HepG2 (cell line): Measurements from ENCODE around the gene TLDC2. TPM values are rescaled to one million over a fixed set of nuclear protein-coding genes. Genes with fewer than 3 reads are reported as not detected.

Experiments
- ATAC-seq: fragments of 200-7000 bp; cut with Tn5 transposase; 3 replicates; pipeline ENCODE4 v1.9.1; 2020; ENCODE audit warnings: mild to moderate bottlenecking, moderate library complexity
- BruUV-seq: library from RNA; stranded (reverse); fragments of 400-500 nt; replicated peaks from 2 replicates; lab custom pipeline; 2021; lab: Mats Ljungman, UMichigan
- CTCF ChIA-PET: fragments of 300-600 bp; formaldehyde crosslinking; extraction: SDS; loops from one replicate; lab custom pipeline; 2021; ENCODE audit warnings: low total read pairs, inconsistent platforms, low intra/inter-chr PET ratio; lab: Yijun Ruan, JAX
- POLR2A ChIA-PET: fragments of 350-600 bp; sonication (Branson Sonifier 250); formaldehyde crosslinking; loops from one replicate; lab custom pipeline; 2020; ENCODE audit warnings: antibody characterized with exemption, inconsistent platforms; lab: Yijun Ruan, JAX
- DNase-seq: peaks from one replicate; pipeline ENCODE4 v3.0.0-alpha.2; 2015; ENCODE audit warnings: low spot score
- FAIRE-seq: peaks from 3 replicates; lab custom pipeline; 2011; peaks lifted over from hg19 to GRCh38; lab: Jason Lieb, UNC
- H2AFZ ChIP-seq: one replicate; pipeline ENCODE4 v1.6.1; 2011; ENCODE audit warnings: low read length, inconsistent platforms
- H3K27ac ChIP-seq: fragments of 300-600 bp; 3 replicates; pipeline ENCODE4 v1.8.0; 2011; ENCODE audit warnings: mixed run types, mild to moderate bottlenecking, mixed read lengths, low read length, inconsistent platforms; ENCODE audit not compliant: insufficient read depth; ENCODE audit errors: extremely low read length
- H3K27me3 ChIP-seq, 2 experiments: fragments of 200-600 bp in 1 of 2; 2 replicates in 1 of 2; 3 replicates in 1 of 2; pipeline versions ENCODE4 v1.6.0 to v1.8.0; 2011; ENCODE audit warnings: low read length in 2 of 2, mild to moderate bottlenecking in 2 of 2, moderate library complexity in 2 of 2, inconsistent platforms in 1 of 2; ENCODE audit not compliant: insufficient read depth in 2 of 2, control insufficient read depth in 1 of 2
- H3K36me3 ChIP-seq, 2 experiments: fragments of 200-600 bp in 1 of 2; replicated peaks in 1 of 2; 2 replicates in 1 of 2; 3 replicates in 1 of 2; pipeline versions ENCODE4 v1.5.1 to v1.8.0; 2011; ENCODE audit warnings: low read length in 2 of 2, inconsistent platforms in 1 of 2; ENCODE audit not compliant: insufficient read depth in 2 of 2, control insufficient read depth in 1 of 2
- H3K4me1 ChIP-seq: 2 replicates; pipeline ENCODE4 v1.5.1; 2012; ENCODE audit warnings: low read length, inconsistent platforms; ENCODE audit not compliant: insufficient read depth
- H3K4me2 ChIP-seq: 2 replicates; pipeline ENCODE4 v1.6.0; 2011; ENCODE audit warnings: low read depth, low read length, inconsistent platforms
- H3K4me3 ChIP-seq, 3 experiments: fragments of 200-600 bp in 1 of 3; sonication (generic), shearing (Covaris generic) in 1 of 3; replicated peaks in 1 of 3; 2 replicates each; pipeline ENCODE4 v1.5.1; 2011 to 2016; ENCODE audit warnings: low read length in 3 of 3, inconsistent platforms in 2 of 3, low read depth in 2 of 3, mild to moderate bottlenecking in 2 of 3, control low read depth in 1 of 3, mixed read lengths in 1 of 3; ENCODE audit not compliant: insufficient read depth in 1 of 3
- H3K79me2 ChIP-seq: one replicate; pipeline ENCODE4 v1.6.1; 2011; ENCODE audit warnings: low read length, inconsistent platforms; ENCODE audit not compliant: insufficient read depth
- H3K9ac ChIP-seq: 2 replicates; pipeline ENCODE4 v1.6.0; 2011; ENCODE audit warnings: mild to moderate bottlenecking, low read depth, low read length, inconsistent platforms; ENCODE audit not compliant: insufficient read depth
- H3K9me3 ChIP-seq: 2 replicates; pipeline ENCODE4 v1.5.1; 2012; ENCODE audit warnings: mild to moderate bottlenecking, low read length
- H4K20me1 ChIP-seq: 2 replicates; pipeline ENCODE4 v1.6.0; 2011; ENCODE audit warnings: inconsistent platforms, mild to moderate bottlenecking, low read length, moderate library complexity; ENCODE audit not compliant: insufficient read depth
- CHCHD3 ChIP-seq: sonication (generic); formaldehyde crosslinking; IDR thresholded peaks from 2 replicates; pipeline ENCODE4 v1.8.0; 2022; ENCODE audit warnings: mild to moderate bottlenecking, missing genetic modification reagents, moderate library complexity
- GMEB2 ChIP-seq: IDR thresholded peaks from 2 replicates; pipeline ENCODE4 v1.6.1; 2016; ENCODE audit warnings: missing biosample characterization, missing genetic modification reagents, low read depth
- PATZ1 ChIP-seq: sonication (generic); formaldehyde crosslinking; IDR thresholded peaks from 2 replicates; pipeline ENCODE4 v1.4.0; 2020; ENCODE audit warnings: missing genetic modification reagents
- SMARCE1 ChIP-seq: fragments of 450-650 bp; IDR thresholded peaks from 2 replicates; pipeline ENCODE4 v1.6.1; 2017; ENCODE audit warnings: borderline replicate concordance
- TOPORS ChIP-seq: sonication (generic); formaldehyde crosslinking; IDR thresholded peaks from 2 replicates; pipeline ENCODE4 v1.8.0; 2023; ENCODE audit warnings: mild to moderate bottlenecking, missing genetic modification reagents
- ZBTB14 ChIP-seq: sonication (generic); formaldehyde crosslinking; IDR thresholded peaks from 2 replicates; pipeline ENCODE4 v1.4.0; 2020; ENCODE audit warnings: missing genetic modification reagents
- WGBS: methylation state at CpG from one replicate; pipeline ENCODE4 v1.1.6; 2017; ENCODE audit warnings: low lambda C conversion rate; 5-methylcytosine and 5-hydroxymethylcytosine counted together
- in situ Hi-C: cut with HindIII; loops from 2 replicates; pipeline ENCODE4 v1.10.0; 2017; ENCODE audit warnings: low pct_unique_long_range_greater_than_20kb; ENCODE audit not compliant: extremely low pct_ligation_motif_present
- intact Hi-C: fragments of 100-400 bp; cut with micrococcal nuclease; formaldehyde crosslinking; loops from one replicate; pipeline ENCODE4 v1.10.0; 2022; ENCODE audit not compliant: unreplicated experiment
- polyA plus RNA-seq, 8 experiments: library from polyadenylated mRNA; depleted of rRNA in 3 of 8; stranded (reverse) in 7 of 8; unstranded in 1 of 8; fragments of >200 nt; fragmentation: Illumina TruSeq in 4 of 8; extraction: Trizol in 4 of 8; gene quantifications; 2 replicates each; pipeline versions ENCODE4 v1.2.1 to v1.2.3, GENCODE V29; 2011 to 2016; ENCODE audit warnings: low read depth in 4 of 8, missing spikeins in 1 of 8, mixed read lengths in 1 of 8; ENCODE audit not compliant: insufficient read depth in 1 of 8
- total RNA-seq, 5 experiments: library from RNA; depleted of rRNA; stranded (reverse); fragments of >200 nt; fragmentation: Illumina TruSeq; extraction: Trizol; gene quantifications; 2 replicates each; pipeline ENCODE4 v1.2.3, GENCODE V29; 2016; ENCODE audit warnings: low read depth in 1 of 5

TLDC2 gene
- total and polyA plus RNA-seq, 2 of the 13 experiments (the other 11 are each of a cell fraction or from before 2014, with no cell fraction given), result 1.5 to 1.6 TPM

- Histone ChIP-seq H3K79me2 (no peaks in the 10 kb centered on the region), H4K20me1 (no peaks in the 10 kb centered on the region), H2AFZ (no peak overlapping the region), H3K4me2 (no peak overlapping the region), H3K27me3 (no peaks in the 10 kb centered on the region), H3K27ac (no peak overlapping the region), H3K36me3 (peaks cover 8 to 27% of the 10 kb centered on the region in 2 experiments), H3K9ac (no peak overlapping the region), H3K9me3 (no peaks in the 10 kb centered on the region), H3K4me3 (no peak overlapping the region), H3K4me1 (peaks cover 7% of the 10 kb centered on the region)
- intact Hi-C loops, result no loop called here
- WGBS, result 93% methylated on average over 9 of the region's 9 CpGs
- ATAC-seq (no peak), DNase-seq (no peak), FAIRE-seq (no peak)
- BruUV-seq, result no TSS peak
- TF ChIP-seq GMEB2 (CRISPR knock-in tag), result no peak
- no peak for TF ChIP-seq PATZ1
- no peak for TF ChIP-seq ZBTB14 (CRISPR knock-in tag)
- no peak for TF ChIP-seq TOPORS
- no peak for TF ChIP-seq SMARCE1
- TF ChIP-seq CHCHD3, result no peak
- in situ Hi-C loops, result no loop called here
- ChIA-PET POLR2A (no interaction called here), CTCF (no interaction called here)
Measured at GRCh38 chr20:36890586-36890985, 14.6 kb downstream of the TLDC2 start.
